ENCODE measurements around the gene RNF152. TPM values are rescaled to one million over a fixed set of nuclear protein-coding genes. Genes with fewer than 3 reads are reported as not detected.

RNF152 gene
- total and polyA plus RNA-seq, 7 donors, result 7.1 to 27.3 (median 11.5) TPM

- no peaks in the 10 kb centered on the region for H3K36me3 ChIP-seq
- H3K9me3 ChIP-seq, result no peaks in the 10 kb centered on the region
- intact Hi-C loops (cut with DNase I), result no loop called here
- H3K27ac ChIP-seq, result no peak overlapping the region
- 79 to 83% methylated on average over 4 of the region's 4 CpGs for WGBS, 2 donors
- no peak overlapping the region for H3K4me3 ChIP-seq
- DNase-seq, result no peak
- no peaks in the 10 kb centered on the region for H3K4me1 ChIP-seq
- H3K27me3 ChIP-seq, result no peaks in the 10 kb centered on the region
- TF ChIP-seq POLR2A (IDR thresholded peaks at IDR 0.05) (no peak), EP300 (IDR thresholded peaks at IDR 0.05) (no peak), POLR2AphosphoS5 (IDR thresholded peaks at IDR 0.05) (no peak)
- TF ChIP-seq, protein P1, sequence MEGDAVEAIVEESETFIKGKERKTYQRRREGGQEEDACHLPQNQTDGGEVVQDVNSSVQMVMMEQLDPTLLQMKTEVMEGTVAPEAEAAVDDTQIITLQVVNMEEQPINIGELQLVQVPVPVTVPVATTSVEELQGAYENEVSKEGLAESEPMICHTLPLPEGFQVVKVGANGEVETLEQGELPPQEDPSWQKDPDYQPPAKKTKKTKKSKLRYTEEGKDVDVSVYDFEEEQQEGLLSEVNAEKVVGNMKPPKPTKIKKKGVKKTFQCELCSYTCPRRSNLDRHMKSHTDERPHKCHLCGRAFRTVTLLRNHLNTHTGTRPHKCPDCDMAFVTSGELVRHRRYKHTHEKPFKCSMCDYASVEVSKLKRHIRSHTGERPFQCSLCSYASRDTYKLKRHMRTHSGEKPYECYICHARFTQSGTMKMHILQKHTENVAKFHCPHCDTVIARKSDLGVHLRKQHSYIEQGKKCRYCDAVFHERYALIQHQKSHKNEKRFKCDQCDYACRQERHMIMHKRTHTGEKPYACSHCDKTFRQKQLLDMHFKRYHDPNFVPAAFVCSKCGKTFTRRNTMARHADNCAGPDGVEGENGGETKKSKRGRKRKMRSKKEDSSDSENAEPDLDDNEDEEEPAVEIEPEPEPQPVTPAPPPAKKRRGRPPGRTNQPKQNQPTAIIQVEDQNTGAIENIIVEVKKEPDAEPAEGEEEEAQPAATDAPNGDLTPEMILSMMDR (IDR thresholded peaks at IDR 0.05), result no peak
Measured at GRCh38 chr18:61844726-61845125, 48.1 kb downstream of the RNF152 start.

- WGBS, 2 donors, result 58 to 89% methylated on average over 2 of the region's 2 CpGs
- TF ChIP-seq, protein P1 (IDR thresholded peaks at IDR 0.05), result no peak
- TF ChIP-seq POLR2A (IDR thresholded peaks at IDR 0.05) (no peak), EP300 (IDR thresholded peaks at IDR 0.05) (no peak), POLR2AphosphoS5 (IDR thresholded peaks at IDR 0.05) (no peak)
- Histone ChIP-seq H3K4me3 (no peak overlapping the region), H3K4me1 (peaks cover 0 to 9% (median 2%) of the 10 kb centered on the region in 4 donors), H3K27ac (no peak overlapping the region), H3K36me3 (no peaks in the 10 kb centered on the region), H3K27me3 (no peaks in the 10 kb centered on the region), H3K9me3 (no peaks in the 10 kb centered on the region)
- intact Hi-C loops (cut with DNase I), result no loop called here
- no peak for DNase-seq
Measured at GRCh38 chr18:61842146-61842545, 50.7 kb downstream of the RNF152 start.

- DNase-seq, result no peak
- intact Hi-C loops (cut with DNase I), result no loop called here
- no peaks in the 10 kb centered on the region for H3K36me3 ChIP-seq
- TF ChIP-seq, protein P1 (IDR thresholded peaks at IDR 0.05), result no peak
- TF ChIP-seq POLR2AphosphoS5 (IDR thresholded peaks at IDR 0.05) (no peak), EP300 (IDR thresholded peaks at IDR 0.05) (no peak), POLR2A (IDR thresholded peaks at IDR 0.05) (no peak)
- H3K27me3 ChIP-seq, result no peaks in the 10 kb centered on the region
- H3K9me3 ChIP-seq, result no peaks in the 10 kb centered on the region
- peaks cover 0 to 9% (median 2%) of the 10 kb centered on the region in 4 donors for H3K4me1 ChIP-seq
- no peak overlapping the region for H3K4me3 ChIP-seq
- WGBS, 2 donors, result 65 to 95% methylated on average over 3 of the region's 3 CpGs
- no peak overlapping the region for H3K27ac ChIP-seq
Measured at GRCh38 chr18:61841706-61842105, 51.1 kb downstream of the RNF152 start.

- TF ChIP-seq POLR2AphosphoS5 (IDR thresholded peaks at IDR 0.05), result no peak
- no peak for TF ChIP-seq POLR2A (IDR thresholded peaks at IDR 0.05)
- TF ChIP-seq EP300 (IDR thresholded peaks at IDR 0.05), result no peak
- TF ChIP-seq, protein P1 (IDR thresholded peaks at IDR 0.05), result no peak
- Histone ChIP-seq H3K4me3 (no peak overlapping the region), H3K27me3 (no peaks in the 10 kb centered on the region), H3K36me3 (no peaks in the 10 kb centered on the region), H3K9me3 (no peaks in the 10 kb centered on the region), H3K27ac (no peak overlapping the region), H3K4me1 (peaks cover 0 to 9% (median 2%) of the 10 kb centered on the region in 4 donors)
- 69 to 95% methylated on average over 1 of the region's 1 CpG for WGBS, 2 donors
- intact Hi-C loops (cut with DNase I), result no loop called here
- no peak for DNase-seq
Measured at GRCh38 chr18:61840324-61840723, 52.5 kb downstream of the RNF152 start.

- intact Hi-C loops (cut with DNase I), result no loop called here
Measured at GRCh38 chr18:61838521-61838920, 54.3 kb downstream of the RNF152 start.

More at GRCh38 chr18:61838521-61838920, 54.3 kb downstream of the RNF152 start:
- H3K27me3 ChIP-seq, result no peaks in the 10 kb centered on the region
- no peaks in the 10 kb centered on the region for H3K9me3 ChIP-seq
- no peak overlapping the region for H3K4me3 ChIP-seq
- H3K4me1 ChIP-seq, result peaks cover 0 to 9% (median 2%) of the 10 kb centered on the region in 4 donors
- WGBS, 2 donors, result 90 to 95% methylated on average over 5 of the region's 5 CpGs
- DNase-seq, result no peak
- TF ChIP-seq, protein P1 (IDR thresholded peaks at IDR 0.05), result no peak
- TF ChIP-seq POLR2AphosphoS5 (IDR thresholded peaks at IDR 0.05), result no peak
- TF ChIP-seq EP300 (IDR thresholded peaks at IDR 0.05), result no peak
- TF ChIP-seq POLR2A (IDR thresholded peaks at IDR 0.05), result no peak
- H3K27ac ChIP-seq, result no peak overlapping the region
- H3K36me3 ChIP-seq, result no peaks in the 10 kb centered on the region

Measured in sigmoid colon (tissue), 7 donors.